Effector CD4-positive, alpha-beta T cell (primary cell): ENCODE data around the gene DDX19B.
"Not testable (repeated sequence)": the region's sequence is repeated elsewhere in the genome, so short reads cannot be mapped to it uniquely, and the experiment has no call there.

Source experiments
- DNase-seq: peaks from one replicate; pipeline ENCODE4 v3.0.0-alpha.2; 2020

The DDX19B gene

GRCh38 chr16:70289229-70290094 lies 9.5 kb upstream of the DDX19B start, which contains the start of gene AARS1:
Gene AARS1 (minus strand): TSS chr16:70289506. CDS start chr16:70282763, 6,743 bp downstream.
- peak; percentile 92 for DNase-seq

DNA sequence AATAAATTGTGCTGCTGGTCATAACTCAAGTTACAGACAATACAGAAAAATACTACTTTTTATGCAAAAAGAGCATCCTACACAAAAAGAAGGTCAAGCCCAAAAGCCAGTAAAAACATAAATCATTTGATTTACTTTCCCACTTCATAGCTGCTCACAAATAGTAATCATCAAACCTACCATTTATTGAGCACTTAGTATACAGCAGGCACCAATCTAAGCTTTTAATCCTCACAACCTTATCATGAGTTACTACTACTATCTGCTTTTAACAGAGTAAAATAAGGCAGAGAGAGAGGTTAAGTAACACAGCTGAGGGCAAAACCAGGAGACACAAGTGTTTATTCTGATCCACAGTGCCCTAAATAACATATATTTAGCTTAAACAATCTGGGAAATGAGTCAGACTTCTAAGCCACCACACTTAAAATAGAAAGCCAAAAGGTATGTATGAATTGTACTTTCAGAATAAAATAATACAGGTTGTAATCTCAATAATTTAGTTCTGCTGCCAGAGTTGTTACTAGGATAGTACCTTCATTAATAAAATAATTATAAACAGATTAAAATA lies 8.0 kb upstream of the DDX19B start:
- no peak for DNase-seq

DNA sequence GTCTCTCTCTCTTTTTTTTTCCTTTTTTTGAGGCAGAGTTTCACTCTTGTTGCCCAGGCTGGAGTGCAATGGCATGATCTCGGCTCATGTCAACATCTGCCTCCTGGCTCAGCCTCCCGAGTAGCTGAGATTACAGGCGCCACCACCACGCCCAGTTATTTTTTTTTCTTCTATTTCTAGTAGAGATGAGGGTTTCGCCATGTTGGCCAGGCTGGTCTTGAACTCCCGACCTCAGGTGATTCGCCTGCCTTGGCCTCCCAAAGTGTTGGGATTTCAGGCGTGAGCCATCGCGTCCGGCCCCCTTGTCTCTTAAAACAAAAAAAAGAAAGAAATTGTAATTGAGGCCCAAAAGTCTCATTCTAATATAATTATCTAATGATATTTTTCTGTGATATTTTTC lies 6.8 kb upstream of the DDX19B start:
- not testable (repeated sequence) for DNase-seq

DNA sequence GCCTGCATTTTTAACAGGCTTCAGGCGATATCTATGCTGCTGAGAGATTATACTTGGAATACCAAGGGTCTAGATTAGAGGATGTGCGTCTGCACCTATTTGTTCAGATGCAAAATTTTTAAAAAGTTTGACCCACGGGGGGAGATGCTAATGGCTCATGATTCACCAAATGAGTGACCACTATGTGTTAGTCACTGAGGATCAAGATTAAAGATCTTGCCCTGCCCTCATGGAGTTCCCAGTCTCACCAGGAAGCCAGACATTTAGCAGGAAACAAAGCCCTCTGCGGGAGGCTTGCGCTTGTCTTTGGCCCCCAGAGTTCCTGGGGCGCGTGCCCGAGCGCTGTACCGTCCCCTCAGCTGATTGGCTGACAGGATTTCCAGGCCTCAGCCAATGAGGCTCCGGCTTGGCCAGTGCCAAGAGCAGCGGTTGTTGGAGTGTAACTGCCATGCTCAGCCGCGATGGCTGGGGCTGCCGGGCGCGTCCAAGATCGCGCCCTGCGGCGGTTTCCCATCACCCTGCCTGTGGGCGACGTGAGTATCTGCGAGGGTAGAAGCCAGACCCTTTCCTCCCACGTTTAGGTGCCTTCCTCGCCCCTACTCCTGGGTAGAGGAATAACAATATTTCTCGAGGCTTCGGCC lies 4.5 kb upstream of the DDX19B start:
- no peak for DNase-seq

- no peak for DNase-seq
Observed at GRCh38 chr16:70295634-70296033, 3.4 kb upstream of the DDX19B start.

- DNase-seq, result no peak
Observed at GRCh38 chr16:70301121-70301520, 2.1 kb downstream of the DDX19B start.

DNA sequence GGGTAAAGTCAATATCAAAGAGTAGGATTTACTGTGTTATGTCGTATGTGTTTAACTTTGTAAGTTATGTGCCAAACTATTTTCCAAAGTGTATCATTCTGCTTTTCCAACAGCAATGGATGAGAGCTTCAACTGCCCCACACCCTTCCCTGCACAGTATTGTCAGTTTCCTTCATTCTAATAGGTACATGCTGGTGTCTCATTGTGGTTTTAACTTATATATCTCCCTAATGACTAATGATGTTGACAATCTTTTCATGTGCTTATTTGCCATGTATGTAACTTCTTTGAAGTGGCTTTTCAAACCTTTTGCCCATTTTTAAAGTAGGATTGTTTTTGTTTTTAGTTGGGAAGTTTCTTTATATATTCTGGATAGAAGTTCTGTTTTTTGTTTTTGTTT lies 3.8 kb downstream of the DDX19B start:
- no peak for DNase-seq

DNA sequence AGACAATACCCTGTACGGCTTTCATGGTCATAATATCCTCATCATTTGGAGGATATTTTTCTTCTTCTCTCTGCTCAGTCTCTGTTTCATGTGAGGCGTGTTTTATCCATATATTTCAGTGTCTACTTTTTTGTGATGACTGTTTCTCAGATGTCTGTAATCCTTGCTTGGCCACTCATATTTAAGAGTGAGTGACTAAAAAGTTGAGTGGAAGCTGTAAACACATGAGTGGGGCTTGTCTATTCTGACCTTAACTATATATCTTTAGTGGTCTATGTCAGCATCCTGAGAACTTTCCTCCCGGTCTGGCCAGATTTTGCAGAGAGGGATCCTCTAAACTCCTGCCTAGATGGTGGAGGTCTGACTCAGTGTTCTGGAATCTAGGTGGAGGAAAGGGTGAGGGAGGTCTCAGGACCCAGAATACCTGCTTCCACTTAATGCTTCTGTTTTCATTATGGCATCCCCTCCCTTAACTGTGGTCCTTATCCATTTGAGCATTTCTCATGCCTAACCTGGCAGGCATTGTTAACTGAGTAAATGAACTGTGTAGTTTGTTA lies 6.0 kb downstream of the DDX19B start:
- no peak for DNase-seq

DNA sequence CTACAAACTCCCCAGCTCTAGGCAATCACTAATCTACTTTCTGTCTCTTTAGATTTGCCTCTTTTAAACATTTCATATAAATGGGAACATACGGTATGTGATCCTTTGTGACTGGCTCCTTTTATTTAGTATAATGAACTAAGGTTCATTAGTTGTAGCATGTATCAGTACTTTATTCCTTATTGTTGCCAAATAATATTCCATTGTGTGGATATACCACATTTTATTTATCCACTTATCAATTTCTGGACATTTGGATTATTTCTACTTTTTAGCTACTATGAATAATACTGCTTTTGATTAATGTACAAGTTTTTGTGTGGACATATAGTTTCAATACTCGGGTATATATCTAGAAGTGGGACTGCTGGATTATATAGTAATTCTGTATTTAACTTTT lies 7.9 kb downstream of the DDX19B start:
- no peak for DNase-seq

GRCh38 chr16:70307726-70308125 lies 8.7 kb downstream of the DDX19B start:
- DNase-seq, result not testable (repeated sequence)

DNA sequence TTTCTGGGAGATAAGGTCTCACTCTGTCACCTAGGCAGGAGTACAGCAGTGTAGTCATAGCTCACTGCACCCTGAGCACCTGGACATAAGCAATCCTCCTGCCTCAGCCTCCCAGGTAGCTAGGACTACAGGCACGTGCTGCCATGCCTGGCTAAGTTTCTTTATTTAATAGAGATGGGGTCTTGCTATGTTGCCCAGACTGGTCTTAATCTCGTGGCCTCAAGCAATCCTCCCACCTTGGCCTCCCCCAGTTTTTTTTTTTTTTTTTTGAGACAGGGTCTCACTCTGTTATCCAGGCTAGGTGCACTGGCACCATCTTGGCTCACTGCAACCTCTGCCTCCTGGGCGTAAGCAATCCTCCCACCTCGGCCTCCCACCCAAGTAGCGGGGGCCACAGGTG lies 21.1 kb downstream of the DDX19B start:
- DNase-seq, result no peak

DNA sequence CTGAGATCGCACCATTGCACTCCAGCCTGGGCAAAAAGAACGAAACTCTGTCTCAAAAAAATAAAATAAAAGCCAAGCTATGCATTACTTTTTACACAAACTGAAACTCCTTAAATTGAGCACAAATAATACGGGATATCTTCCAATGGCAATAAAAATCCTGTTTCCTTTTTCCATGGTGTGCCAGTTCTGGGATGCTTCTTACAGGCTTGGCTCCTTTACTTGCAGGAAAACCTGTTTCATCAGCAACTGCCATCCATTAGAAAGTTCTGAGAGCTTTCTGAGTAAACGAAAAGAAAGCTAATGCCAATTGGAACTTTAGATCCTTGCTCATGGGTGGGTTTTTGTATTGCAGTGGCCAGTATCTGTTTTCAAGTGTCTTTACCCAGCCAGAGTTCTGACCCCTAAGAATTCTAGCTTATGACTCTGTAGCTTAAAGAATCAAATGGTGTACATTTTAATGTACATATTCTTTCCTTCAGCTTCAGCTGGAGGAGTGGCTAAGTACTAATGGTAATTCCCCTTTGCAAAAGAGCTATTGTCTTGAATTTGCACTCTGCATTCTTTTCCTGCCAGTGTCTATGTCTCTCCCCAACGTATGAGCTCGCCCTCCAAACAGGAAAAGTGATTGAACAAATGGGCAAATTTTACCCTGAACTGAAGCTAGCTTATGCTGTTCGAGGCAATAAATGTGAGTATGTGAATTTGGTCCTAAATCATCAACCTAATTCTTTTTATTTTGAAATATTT lies 26.2 kb downstream of the DDX19B start:
- no peak for DNase-seq

DNA sequence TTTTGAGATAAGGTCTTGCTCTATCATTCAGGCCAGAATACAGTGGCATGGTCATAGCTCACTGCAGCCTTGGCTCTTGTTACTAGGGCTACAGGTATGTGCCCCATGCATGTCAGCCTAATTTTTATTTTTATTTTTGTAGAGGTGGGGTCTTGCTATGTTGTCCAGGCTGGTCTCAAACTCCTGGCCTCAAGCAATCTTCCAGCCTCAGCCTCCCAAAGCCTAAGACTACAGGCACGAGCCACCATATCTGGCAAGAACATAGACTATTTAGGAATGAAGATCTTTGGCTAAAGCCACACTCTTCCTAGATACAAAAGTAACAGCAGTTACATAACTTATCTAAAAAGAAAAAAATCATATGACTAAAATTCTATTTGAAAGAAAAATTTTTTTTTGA lies 32.1 kb downstream of the DDX19B start:
- no peak for DNase-seq

DNA sequence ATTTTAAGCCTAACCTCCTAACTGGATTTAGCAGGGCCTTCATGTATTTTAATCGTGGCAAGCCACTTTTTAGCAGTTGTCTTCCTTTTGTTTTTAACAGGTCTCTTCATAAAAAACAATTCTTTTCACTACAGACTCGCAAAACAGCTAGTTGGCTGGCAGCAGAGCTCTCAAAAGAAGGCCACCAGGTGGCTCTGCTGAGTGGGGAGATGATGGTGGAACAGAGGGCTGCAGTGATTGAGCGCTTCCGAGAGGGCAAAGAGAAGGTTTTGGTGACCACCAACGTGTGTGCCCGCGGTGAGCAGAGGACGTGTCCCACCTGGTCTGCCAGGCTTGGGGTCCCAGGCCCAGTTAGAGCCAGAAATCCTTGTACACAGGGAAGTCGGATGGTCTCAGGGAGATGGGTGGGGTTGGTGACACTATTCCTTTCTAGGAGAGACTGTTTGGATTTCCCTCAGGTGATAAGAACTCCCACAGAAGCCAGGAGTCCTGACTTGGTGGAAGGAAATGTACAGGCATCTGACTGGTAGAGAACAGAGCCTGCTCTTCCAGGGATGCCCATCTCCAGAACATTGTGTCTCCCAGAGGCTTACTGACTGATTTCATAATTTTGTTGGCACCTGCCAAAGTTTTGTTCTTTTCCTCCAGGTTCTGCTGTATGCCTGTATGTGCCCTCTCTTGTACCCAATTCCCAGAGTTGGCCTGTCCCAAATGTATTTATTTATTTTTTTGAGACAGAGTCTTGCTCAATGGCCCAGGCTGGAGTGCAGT lies 32.8 kb downstream of the DDX19B start:
- DNase-seq, result no peak

DNA sequence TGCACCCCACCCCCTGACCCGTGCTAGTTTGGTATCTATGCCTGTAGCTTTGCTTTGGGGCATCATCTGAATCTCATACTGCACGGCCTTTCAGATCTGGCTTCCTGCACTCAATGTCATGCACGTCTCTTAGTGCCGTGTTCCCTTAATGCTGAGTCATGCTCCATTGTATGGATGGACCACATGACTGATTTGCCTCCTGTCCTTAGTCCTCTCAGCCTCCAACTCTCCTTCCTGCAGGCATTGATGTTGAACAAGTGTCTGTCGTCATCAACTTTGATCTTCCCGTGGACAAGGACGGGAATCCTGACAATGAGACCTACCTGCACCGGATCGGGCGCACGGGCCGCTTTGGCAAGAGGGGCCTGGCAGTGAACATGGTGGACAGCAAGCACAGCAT lies 33.7 kb downstream of the DDX19B start:
- not testable (repeated sequence) for DNase-seq

DNA sequence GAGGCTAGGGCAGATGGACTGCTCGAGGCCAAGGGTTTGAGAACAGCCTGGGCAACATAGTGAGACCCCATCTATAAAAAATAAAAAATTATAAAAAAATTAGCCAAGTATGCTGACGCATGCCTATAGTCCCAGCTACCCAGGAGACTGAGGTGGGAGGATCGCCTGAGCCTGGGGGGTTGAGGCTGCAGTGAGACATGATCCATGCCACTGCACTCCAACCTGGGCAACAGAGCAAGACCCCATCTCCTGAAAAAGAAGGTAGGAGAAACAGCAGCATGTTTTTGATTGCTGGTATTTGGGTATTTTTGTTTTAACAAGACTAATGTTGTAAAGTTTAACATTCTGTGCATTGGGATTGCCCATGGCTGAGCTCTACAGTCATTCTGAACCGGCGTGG lies 38.8 kb downstream of the DDX19B start:
- no peak for DNase-seq

DNA sequence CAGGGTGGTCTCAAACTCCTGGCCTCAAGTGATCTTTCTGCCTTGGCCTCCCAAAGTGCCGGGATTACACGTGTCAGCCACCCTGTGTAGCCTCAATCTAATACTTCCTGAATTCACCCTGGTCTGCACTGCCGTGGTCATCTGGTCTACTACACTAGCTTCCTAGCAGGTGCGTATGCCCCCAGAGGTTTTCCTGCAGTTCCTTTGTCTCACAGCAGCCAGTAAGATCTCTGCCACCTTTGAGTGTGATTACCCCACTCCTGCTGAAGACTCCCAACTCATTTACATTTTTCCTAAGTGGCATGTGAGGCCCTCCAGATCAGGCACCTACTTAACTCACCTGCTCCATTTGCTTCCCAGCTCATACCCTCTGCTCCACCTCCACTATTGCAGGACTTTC lies 42.6 kb downstream of the DDX19B start:
- DNase-seq, result no peak

GRCh38 chr16:70342016-70342415 lies 43.0 kb downstream of the DDX19B start:
- no peak for DNase-seq

DNA sequence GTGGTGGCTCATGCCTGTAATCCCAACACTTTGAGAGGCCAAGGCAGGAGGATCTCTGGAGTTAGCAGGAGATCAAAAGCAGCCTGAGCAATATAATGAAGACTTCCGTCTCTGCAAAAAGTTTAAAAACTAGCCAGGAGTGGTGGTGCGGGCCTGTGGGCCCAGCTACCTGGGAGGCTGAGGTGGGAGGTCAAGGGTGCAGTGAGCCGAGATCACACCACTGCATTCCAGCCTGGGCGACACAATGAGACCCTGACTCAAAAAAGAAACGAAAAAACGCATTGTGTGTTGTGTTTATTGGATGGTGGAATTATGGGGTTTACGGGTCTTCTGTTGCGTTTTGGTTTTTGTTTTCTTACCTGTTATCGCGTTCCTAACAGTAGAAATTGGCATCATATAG lies 46.9 kb downstream of the DDX19B start:
- no peak for DNase-seq

DNA sequence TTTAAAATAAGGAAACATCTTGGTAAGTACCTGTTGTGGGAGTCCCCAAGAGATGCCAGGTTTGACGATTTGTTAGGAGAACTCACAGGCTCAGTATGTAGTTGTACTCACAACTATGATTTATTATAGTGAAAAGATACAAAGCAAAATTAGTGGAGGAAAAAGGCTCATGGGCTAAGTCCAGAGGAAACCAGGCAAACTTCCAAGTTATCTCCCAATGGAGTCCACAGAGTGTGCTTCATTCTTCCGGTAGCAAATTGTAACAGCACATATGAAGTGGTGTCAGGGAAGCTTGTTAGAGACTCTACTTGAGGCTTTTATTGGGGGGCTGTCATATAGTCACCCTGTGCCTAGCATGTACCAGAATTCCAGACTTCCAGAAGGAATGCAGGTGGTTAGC lies 50.0 kb downstream of the DDX19B start:
- no peak for DNase-seq

- DNase-seq, result no peak
Observed at GRCh38 chr16:70349783-70350182, 50.8 kb downstream of the DDX19B start.

- DNase-seq, result no peak
Observed at GRCh38 chr16:70359552-70359951, 60.6 kb downstream of the DDX19B start.
